Measurements from ENCODE around the gene SAMD4A.

Gene SAMD4A

GRCh38 chr14:54662491-54663133 lies 95.7 kb downstream of the SAMD4A start:
- no peak for DNase-seq (ENCODE audit: low spot score)

DNA sequence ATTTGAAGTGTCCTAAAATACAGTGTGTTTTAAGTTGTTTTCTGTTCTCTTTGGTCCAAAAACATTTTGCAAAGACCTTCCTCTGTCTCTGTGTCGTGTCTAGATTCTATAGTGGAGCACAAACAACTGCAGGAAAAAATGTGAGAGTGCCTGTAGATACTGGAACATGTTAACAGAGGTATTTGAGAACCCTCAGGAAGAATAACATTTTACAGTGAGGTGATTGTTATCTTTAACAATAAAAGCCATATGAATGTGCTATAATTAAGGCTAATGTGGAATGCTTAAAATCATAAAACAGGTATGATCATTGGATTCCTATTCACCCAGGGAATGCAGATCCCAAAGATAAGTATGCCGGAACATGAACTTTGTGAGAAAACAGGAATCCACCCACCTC lies 98.0 kb downstream of the SAMD4A start:
- DNase-seq (ENCODE audit: low spot score): no peak

GRCh38 chr14:54665946-54666345 lies 99.0 kb downstream of the SAMD4A start:
- DNase-seq (ENCODE audit: low spot score): no peak

GRCh38 chr14:54667026-54667744 lies 100.3 kb downstream of the SAMD4A start:
- DNase-seq (ENCODE audit: low spot score): no peak

- no peak for DNase-seq (ENCODE audit: low spot score)
These were observed 100.8 kb downstream of the SAMD4A start for GRCh38 chr14:54667764-54668163.

DNA sequence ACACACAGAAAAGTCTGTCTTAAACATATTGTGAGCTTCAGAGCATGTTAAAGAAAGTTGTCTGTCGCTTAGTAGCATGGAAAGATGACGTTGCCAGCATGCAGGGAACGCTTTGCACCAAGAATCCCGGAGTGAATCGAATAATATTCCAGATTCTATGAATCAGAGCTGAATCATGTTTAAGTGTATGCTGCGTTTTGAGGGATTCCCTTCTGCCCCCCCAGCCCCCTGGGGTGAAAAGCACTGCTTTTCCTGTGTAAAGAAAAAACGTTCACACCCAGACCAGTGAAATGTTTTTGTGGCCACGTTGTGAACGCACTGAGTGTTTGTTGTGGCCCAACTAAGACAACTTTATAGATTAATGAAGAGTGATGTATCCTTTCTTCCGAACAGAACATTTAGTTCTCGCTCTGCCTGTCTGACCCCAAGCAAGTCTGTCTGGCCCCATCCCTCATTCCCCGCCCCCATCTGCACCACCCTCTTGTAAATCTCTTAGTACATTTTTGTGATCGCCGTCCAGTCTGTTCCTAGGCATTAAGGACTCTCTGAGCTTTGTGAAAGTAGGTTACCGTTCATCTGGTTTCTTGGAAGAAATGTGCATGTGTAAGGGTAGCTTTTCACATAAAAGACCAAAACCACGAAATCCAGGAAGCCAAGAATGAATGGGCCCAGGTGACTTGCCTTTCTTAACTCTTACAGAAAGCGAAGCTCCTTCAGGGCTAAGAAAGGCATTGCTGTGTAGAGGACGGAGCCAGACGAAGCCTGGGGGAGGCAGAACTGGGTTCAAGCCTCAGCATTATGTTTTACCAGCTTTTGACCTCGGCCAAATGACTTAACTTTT lies 103.0 kb downstream of the SAMD4A start:
- DNase-seq (ENCODE audit: low spot score): peak; percentile 85

GRCh38 chr14:54671537-54671936 lies 104.6 kb downstream of the SAMD4A start:
- no peak for DNase-seq (ENCODE audit: low spot score)

DNA sequence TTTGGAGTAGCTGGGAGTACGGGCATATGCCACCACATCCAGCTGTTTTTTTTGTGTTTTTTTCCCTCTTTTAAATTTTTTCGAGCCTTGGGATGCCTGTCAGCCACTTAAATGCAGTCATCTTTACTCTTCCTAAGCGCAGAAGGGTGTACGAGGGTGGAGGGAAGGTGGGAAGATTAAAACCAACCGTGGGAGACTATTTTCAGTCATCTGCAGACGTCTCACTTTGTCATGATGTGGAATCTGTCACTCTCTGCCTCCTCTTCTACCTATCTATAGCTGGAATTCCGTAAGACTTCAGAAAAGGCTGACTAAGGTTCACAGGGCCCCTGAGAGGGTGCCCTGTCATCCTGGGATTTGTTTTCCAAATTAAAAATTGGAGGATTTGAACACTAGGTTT lies 105.3 kb downstream of the SAMD4A start:
- no peak for DNase-seq (ENCODE audit: low spot score)

GRCh38 chr14:54672688-54673087 lies 105.8 kb downstream of the SAMD4A start:
- peak; percentile 78 for DNase-seq (ENCODE audit: low spot score)

- DNase-seq (ENCODE audit: low spot score): no peak
These were observed 106.5 kb downstream of the SAMD4A start for GRCh38 chr14:54673193-54674045.

DNA sequence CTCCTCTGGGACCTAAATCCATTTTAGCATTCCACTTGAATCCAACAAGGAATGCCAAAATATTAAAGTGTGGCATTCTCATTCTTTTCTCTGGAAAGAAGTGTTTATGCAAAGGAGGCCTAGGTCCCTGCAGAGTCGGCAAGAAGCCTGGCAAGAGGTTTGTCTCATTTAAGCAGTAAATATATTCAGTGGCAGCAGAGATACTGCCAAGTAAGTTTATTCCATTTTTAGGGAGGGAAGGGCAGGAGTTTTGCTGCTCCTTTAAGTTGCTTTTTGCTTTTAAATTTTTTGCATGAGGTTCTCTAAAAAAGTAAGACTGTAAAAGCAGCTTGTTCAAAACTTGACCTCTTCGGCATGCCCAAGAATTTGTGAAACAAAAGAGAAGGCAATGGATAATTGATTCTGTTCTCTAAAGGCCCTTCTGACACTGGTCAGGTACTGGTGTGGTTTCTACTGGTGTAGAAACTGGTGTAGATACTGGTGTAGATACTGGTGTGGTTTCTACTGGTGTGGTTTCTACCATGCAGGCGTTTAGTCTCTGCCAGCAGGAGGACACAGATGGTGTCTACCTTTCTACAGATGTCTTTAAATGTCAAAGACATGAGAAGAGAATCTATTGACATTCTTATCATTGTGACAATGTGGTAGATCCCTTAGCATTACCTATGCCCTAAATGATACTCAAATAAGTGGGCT lies 107.3 kb downstream of the SAMD4A start:
- DNase-seq (ENCODE audit: low spot score): peak; percentile 42

DNA sequence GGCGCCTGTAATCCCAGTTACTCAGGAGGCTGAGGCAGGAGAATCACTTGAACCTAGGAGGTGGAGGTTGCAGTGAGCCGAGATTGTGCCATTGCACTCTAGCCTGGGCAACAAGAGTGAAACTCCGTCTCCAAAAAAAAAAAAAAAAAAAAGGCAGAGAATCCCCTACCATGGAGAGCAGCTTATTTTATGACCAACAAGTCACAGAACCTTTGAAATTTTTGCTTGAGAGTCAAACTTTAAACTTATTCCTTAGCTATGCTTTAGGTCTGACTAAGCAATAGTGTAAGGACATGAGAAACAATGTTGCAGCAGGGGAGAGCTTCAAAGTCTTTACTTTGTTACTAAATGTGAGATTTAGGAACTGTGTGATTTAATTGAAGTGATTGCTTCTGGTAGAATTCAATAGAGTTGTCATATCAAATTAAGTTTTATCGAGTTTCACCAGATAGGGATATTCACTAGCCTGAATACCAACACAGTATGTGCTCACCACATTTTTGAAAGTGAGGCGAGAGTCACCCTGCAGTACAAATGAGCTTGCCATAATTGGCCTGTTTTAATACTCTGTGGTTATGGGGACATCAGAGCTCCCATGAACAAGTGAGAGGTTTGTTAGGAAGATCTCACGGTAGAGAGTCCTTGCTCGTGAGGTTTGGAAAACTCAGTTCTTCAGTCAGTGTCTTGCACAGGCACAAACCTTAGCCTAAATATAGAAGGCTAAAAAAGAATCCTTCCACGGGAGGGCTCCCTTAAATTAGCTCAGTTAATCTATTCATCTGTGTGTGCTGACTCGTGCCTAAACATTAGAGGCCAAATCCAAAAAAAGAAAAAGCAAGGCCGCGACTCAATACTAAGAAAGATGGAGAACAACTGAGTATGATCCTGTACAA lies 108.6 kb downstream of the SAMD4A start:
- no peak for DNase-seq (ENCODE audit: low spot score)

DNA sequence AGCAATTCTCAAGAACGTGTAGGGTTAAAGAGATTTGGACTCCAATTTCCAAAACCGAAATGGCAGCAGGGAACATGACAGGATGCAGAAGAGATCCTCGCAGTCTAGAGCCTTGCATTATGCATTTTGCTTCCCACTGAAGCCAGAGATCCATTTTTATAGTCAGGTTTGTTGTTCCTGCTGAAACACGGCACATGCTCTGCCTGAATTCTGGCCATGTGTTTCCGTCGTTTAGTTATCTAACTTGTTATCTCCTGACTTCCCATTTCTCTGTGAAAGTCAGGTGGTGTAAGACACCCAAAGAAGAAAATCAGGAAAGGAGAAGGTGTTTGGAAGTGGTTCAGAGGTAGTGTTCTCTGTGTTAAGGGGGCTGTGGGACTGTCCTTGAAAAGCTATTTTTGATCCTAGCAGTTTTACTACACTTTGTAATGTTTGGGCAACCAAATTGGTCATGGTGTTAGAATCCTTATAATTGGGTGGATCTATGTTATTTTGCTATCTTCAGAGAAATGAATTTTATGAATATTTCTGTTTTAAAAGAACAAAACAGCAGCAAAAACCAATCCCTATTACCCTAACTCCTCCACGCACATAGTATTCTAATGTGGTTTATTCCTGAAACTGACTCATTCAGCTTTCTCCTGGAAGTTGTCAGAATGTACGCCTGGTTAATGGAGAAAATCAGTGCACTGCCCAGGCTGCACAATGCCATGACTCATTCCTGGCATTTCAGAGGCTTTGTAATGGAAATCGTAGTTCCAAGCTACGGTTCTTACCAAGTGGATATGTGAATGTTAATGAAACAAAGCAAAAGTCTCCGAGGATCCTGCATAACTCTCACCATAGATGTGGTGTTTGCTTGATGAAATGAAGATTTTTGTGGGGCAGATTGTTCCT lies 110.1 kb downstream of the SAMD4A start:
- no peak for DNase-seq (ENCODE audit: low spot score)

DNA sequence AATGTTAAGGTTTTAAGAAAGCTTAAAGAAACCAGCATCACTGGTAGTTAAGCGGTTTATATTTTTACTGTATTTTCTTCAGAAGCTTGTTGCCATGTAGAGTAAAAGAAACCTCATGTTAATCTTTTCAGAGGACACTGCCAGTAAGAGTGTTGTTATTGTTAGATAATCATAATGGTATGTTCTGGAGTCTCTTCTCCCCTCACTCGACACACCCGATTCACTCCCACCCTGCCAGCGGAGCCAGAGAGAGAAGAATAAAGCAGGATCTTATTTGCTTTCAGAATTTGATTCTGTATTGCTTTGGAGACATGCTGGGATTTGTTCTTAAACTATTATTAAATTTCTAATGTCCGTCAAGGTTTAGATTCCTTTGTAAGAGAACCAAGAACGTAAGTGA lies 113.7 kb downstream of the SAMD4A start:
- DNase-seq (ENCODE audit: low spot score): no peak

DNA sequence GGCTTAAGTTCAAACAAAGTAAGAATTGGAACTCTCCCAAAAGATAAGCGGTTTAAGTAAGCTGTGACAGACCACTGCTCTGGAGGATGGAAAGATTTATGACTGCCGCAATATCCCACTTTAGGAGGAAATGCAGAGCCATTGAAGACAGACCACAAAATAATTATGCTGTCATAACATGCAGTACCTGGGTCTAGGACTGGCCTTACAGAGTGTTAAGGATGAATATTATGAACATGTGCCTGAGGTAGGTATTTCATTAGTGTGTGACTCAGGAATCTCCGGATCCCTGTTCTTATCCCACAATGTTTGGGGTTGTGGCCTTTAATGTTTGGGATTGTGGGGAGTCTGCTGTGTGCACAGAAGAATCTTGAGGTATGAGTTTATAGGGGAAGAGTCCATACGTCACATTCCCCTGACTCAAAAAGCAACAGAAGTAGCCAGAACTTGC lies 114.9 kb downstream of the SAMD4A start:
- no peak for DNase-seq (ENCODE audit: low spot score)

DNA sequence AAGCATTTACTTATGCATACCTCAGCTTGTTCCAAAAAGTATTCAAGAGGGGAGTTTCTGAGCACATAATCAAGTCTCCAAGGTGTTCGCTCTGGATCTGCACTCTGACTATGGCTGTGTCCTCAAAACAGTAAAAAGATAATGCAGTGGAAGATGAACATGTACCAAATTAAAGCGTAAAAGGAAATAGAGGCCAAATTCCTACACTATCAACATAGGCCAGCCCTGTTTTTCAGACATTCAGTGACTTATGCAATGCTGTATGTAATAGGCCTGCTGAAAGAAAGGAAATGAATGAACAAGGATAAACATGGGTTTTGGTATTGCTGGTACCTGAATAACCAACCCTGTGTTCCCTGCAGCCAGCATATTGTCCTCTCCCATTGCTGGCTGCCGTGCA lies 115.7 kb downstream of the SAMD4A start:
- no peak for DNase-seq (ENCODE audit: low spot score)

GRCh38 chr14:54683882-54684794 lies 117.2 kb downstream of the SAMD4A start:
- no peak for DNase-seq (ENCODE audit: low spot score)

GRCh38 chr14:54685286-54685845 lies 118.4 kb downstream of the SAMD4A start:
- DNase-seq (ENCODE audit: low spot score): no peak

All from activated CD4-positive, alpha-beta T cell treated with anti-CD3 and anti-CD28 coated beads, Interleukin-2, Interleukin-4, amounts not matched to agents 100 ng/mL and 50 ng/mL, durations not matched to agents 16 hours and 8 hours (primary cell).